ENCODE results near the gene MXD4.

MXD4 gene

DNA sequence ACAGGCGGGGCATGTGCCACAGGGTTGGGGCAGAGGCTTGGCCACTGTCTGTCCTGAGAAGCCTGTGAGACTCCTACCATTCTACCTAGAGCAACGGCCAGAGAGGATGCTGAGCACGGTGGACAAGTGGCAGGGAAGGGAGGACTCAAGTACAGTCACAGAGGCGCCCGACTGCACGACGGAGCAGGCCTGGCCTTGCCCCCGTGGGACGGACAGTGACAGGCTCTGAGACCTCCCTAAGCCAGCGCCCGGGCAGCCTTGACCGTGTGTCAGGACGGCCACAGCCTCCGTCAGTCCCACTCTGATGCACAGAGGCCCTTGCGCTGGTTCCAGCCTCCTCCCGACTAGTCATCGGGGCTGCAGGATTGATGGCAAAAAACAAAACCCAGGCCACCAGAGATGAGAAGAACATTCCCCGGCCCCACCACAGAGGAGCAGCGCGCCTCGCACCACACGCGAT lies 36.7 kb upstream of the MXD4 start:
- CTCF ChIA-PET, result no interaction called here

DNA sequence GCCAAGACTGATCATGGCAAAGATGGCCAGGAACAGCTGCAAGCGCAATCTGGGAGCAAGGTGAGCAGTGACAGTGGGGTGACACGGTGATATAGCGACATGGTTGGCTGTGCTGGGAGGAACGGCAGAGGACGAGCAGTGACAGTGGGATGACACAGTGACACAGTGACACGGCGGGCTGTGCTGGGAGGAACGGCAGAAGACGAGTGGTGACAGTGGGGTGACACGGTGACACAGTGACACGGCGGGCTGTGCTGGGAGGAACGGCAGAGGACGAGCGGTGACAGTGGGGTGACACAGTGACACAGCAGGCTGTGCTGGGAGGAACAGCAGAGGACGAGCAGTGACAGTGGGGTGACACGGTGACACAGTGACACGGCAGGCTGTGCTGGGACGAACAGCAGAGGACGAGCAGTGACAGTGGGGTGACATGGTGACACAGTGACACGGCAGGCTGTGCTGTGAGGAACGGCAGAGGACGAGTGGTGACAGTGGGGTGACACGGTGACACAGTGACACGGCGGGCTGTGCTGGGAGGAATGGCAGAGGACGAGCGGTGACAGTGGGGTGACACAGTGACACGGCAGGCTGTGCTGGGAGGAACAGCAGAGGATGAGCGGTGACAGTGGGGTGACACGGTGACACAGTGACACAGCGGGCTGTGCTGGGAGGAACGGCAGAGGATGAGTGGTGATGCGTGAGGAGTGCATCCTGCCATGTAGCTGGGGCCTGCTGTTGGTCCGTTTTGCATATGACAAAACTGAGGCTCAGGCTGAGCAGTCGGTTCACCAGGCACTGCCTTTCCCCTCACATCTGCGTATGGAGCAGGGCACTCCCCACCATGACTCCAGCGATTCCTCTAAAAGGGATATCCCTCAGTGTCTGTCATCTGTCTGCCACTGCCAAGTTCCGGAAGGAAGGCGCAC lies 36.0 kb upstream of the MXD4 start:
- 94% methylated on average over 35 of the region's 40 CpGs for WGBS (ENCODE audit: insufficient coverage)
- no peak for DNase-seq

More for the DNA sequence above, 36.7 kb upstream of the MXD4 start:
- POLR2A ChIA-PET, result interaction anchor here (0.8 kb wide), 1 partner anchor 17 kb away, joined by 3 read pairs; no protein-coding TSS in a partner anchor
- no peaks in the 10 kb centered on the region for H3K36me3 ChIP-seq (ENCODE audit: control insufficient read depth in 4 of 4, insufficient read depth in 4 of 4, low read length in 3 of 4)
- peaks cover 0 to 9% (median 7%) of the 10 kb centered on the region in 4 experiments for H3K4me1 ChIP-seq (ENCODE audit: control extremely low read depth in 1 of 4, control insufficient read depth in 4 of 4, insufficient read depth in 4 of 4, low read length in 3 of 4)
- WGBS (ENCODE audit: insufficient coverage), result 92% methylated on average over 21 of the region's 23 CpGs
- DNase-seq, result no peak
- H3K4me3 ChIP-seq (ENCODE audit: control insufficient read depth in 1 of 7, extremely low read depth in 1 of 7, insufficient read depth in 4 of 7, low read depth in 2 of 7, low read length in 6 of 7), result no peak overlapping the region
- no peak overlapping the region for H3K27ac ChIP-seq (ENCODE audit: insufficient read depth in 1 of 2, low read depth in 1 of 2, low read length in 2 of 2, poor library complexity in 1 of 2, severe bottlenecking in 2 of 2)
- peaks cover 0 to 3% (median 0%) of the 10 kb centered on the region in 5 experiments for H3K27me3 ChIP-seq (replicated peaks in 2 of 5; ENCODE audit: control insufficient read depth in 4 of 5, insufficient read depth in 5 of 5, low read length in 4 of 5)
- H3K9me3 ChIP-seq (ENCODE audit: control extremely low read depth in 1 of 5, control insufficient read depth in 4 of 5, insufficient read depth in 2 of 5, low read depth in 1 of 5, low read length in 4 of 5), result peaks cover 0 to 8% (median 2%) of the 10 kb centered on the region in 5 experiments

DNA sequence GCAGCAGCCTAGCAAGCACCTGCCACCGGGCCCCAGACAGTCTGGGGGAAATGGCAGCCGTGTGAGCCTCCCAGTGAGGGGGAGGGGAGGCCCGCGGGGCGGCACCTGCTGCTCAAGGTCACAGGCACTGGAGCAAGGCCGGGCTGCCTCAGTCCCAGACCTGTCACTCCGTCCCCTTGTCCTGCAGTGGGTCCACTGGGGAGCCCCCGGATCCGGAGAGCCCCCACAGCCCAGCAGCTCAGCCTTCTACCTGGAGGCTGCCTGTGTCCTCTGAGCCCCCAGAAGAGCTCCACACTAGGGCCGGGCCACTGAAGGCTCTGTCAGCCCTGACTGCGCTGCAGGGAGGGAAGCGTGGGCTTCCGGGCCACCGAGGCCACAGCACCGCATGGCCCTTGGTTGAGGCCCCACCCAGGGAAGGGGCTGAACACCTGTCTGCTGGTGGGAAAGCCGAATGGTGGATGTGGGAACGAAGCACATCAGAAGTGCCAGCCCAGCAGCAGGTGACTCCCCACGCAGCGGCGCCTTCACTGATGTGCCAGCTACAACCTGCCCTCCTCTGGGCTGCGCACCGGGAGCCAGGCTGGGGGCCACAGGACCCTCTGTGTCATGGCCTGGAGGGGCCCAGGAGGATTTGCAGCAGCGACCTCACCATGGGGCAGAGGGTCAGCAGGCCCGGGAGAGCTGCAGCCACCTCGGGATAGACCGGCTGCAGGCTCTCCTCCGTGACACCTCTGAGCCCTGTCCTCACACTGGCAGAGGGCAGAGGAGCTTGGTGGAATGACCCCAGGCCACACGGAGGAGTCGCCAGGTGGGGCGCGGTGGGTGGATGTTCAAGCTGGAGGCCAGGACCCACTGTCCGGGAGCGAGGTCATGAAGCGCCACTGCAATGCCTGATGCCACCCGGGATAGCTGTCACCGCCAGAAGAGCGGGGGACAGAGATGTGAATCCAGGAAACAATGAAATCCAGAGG lies 35.0 kb upstream of the MXD4 start:
- POLR2A ChIA-PET, result no interaction called here
- DNase-seq, result no peak
- Histone ChIP-seq H3K36me3 (ENCODE audit: control insufficient read depth in 4 of 4, insufficient read depth in 4 of 4, low read length in 3 of 4) (no peaks in the 10 kb centered on the region), H3K27me3 (replicated peaks in 2 of 5; ENCODE audit: control insufficient read depth in 4 of 5, insufficient read depth in 5 of 5, low read length in 4 of 5) (peaks cover 0 to 3% (median 0%) of the 10 kb centered on the region in 5 experiments), H3K9me3 (ENCODE audit: control extremely low read depth in 1 of 5, control insufficient read depth in 4 of 5, insufficient read depth in 2 of 5, low read depth in 1 of 5, low read length in 4 of 5) (no peaks in the 10 kb centered on the region), H3K27ac (ENCODE audit: insufficient read depth in 1 of 2, low read depth in 1 of 2, low read length in 2 of 2, poor library complexity in 1 of 2, severe bottlenecking in 2 of 2) (no peak overlapping the region), H3K4me3 (ENCODE audit: control insufficient read depth in 1 of 7, extremely low read depth in 1 of 7, insufficient read depth in 4 of 7, low read depth in 2 of 7, low read length in 6 of 7) (no peak overlapping the region), H3K4me1 (ENCODE audit: control extremely low read depth in 1 of 4, control insufficient read depth in 4 of 4, insufficient read depth in 4 of 4, low read length in 3 of 4) (peaks cover 0 to 9% (median 8%) of the 10 kb centered on the region in 4 experiments)
- CTCF ChIA-PET, result interaction anchor here (0.8 to 1.7 kb wide), 3 partner anchors 9 to 57 kb away, joined by 3 to 6 read pairs (median 4); no protein-coding TSS in a partner anchor
- 96% methylated on average over 31 of the region's 37 CpGs for WGBS (ENCODE audit: insufficient coverage)

More for the DNA sequence above, 36.0 kb upstream of the MXD4 start:
- ChIA-PET POLR2A (no interaction called here), CTCF (interaction anchor here (0.8 kb wide), 1 partner anchor 56 kb away, joined by 3 read pairs; no protein-coding TSS in a partner anchor)
- H3K27ac ChIP-seq (ENCODE audit: insufficient read depth in 1 of 2, low read depth in 1 of 2, low read length in 2 of 2, poor library complexity in 1 of 2, severe bottlenecking in 2 of 2), result no peak overlapping the region
- H3K4me1 ChIP-seq (ENCODE audit: control extremely low read depth in 1 of 4, control insufficient read depth in 4 of 4, insufficient read depth in 4 of 4, low read length in 3 of 4), result peaks cover 0 to 9% (median 7%) of the 10 kb centered on the region in 4 experiments
- peaks cover 0 to 3% (median 0%) of the 10 kb centered on the region in 5 experiments for H3K27me3 ChIP-seq (replicated peaks in 2 of 5; ENCODE audit: control insufficient read depth in 4 of 5, insufficient read depth in 5 of 5, low read length in 4 of 5)
- H3K36me3 ChIP-seq (ENCODE audit: control insufficient read depth in 4 of 4, insufficient read depth in 4 of 4, low read length in 3 of 4), result no peaks in the 10 kb centered on the region
- H3K4me3 ChIP-seq (ENCODE audit: control insufficient read depth in 1 of 7, extremely low read depth in 1 of 7, insufficient read depth in 4 of 7, low read depth in 2 of 7, low read length in 6 of 7), result no peak overlapping the region
- H3K9me3 ChIP-seq (ENCODE audit: control extremely low read depth in 1 of 5, control insufficient read depth in 4 of 5, insufficient read depth in 2 of 5, low read depth in 1 of 5, low read length in 4 of 5), result peaks cover 0 to 8% (median 2%) of the 10 kb centered on the region in 5 experiments

DNA sequence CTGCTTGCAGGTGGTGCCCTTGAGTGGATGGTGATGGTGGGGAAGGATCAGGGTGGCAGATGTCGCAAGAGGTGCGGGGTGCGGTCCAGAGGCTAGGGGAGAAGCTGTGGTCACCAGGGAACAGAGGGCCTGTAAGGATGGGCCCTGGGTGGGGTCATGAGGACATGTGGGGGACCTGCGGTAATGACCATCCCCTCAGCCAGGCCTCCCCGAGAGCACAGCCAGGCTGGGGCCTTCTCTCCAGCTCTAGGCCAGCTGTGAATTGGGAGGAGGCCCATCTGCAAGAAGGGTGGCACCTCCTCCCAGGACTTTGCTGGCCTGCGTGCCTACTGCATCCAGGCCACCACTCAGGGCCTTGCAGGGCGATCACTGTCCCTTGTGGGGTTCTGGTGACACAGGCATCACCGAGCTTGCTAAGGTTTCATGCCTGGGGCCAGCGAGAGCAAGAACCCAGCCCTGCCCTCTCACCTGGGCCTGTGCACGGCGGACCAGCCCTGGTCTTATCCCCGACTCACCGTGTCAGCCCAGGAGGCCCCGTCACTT lies 34.1 kb upstream of the MXD4 start:
- Histone ChIP-seq H3K36me3 (ENCODE audit: control insufficient read depth in 4 of 4, insufficient read depth in 4 of 4, low read length in 3 of 4) (no peaks in the 10 kb centered on the region), H3K4me3 (ENCODE audit: control insufficient read depth in 1 of 7, extremely low read depth in 1 of 7, insufficient read depth in 4 of 7, low read depth in 2 of 7, low read length in 6 of 7) (no peak overlapping the region), H3K4me1 (ENCODE audit: control extremely low read depth in 1 of 4, control insufficient read depth in 4 of 4, insufficient read depth in 4 of 4, low read length in 3 of 4) (peaks cover 0 to 18% (median 16%) of the 10 kb centered on the region in 4 experiments), H3K27me3 (replicated peaks in 2 of 5; ENCODE audit: control insufficient read depth in 4 of 5, insufficient read depth in 5 of 5, low read length in 4 of 5) (peaks cover 0 to 3% (median 0%) of the 10 kb centered on the region in 5 experiments), H3K27ac (ENCODE audit: insufficient read depth in 1 of 2, low read depth in 1 of 2, low read length in 2 of 2, poor library complexity in 1 of 2, severe bottlenecking in 2 of 2) (no peak overlapping the region), H3K9me3 (ENCODE audit: control extremely low read depth in 1 of 5, control insufficient read depth in 4 of 5, insufficient read depth in 2 of 5, low read depth in 1 of 5, low read length in 4 of 5) (no peaks in the 10 kb centered on the region)
- POLR2A ChIA-PET, result interaction anchor here (1.2 kb wide), 1 partner anchor 34 kb away, joined by 7 read pairs; the partner anchor contains the start of gene MXD4
- WGBS (ENCODE audit: insufficient coverage), result 93% methylated on average over 10 of the region's 14 CpGs
- no peak for DNase-seq
- CTCF ChIA-PET, result interaction anchor here (1.1 to 1.7 kb wide), 3 partner anchors 10 to 58 kb away, joined by 3 to 6 read pairs (median 4); no protein-coding TSS in a partner anchor

DNA sequence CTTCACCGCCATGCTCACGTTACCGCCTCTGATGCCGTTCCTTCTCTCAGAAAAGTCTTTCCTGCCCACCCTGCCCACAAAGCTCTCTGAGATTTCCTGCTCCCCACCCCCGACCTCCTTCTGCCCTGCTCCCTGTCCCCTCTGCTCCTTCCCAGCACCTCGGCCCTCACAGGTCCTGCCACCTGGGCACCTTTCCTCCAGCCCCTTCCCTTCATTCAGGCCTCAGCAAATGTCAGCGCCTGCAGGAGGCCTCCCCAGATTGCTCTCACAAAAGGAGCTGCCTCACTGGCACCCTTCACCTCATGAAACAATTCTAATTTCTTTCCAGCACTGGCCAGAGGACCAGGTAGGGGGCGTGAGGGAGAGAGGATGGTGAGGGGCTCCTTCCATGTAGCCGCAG lies 33.6 kb upstream of the MXD4 start:
- DNase-seq, result no peak
- Histone ChIP-seq H3K9me3 (ENCODE audit: control extremely low read depth in 1 of 5, control insufficient read depth in 4 of 5, insufficient read depth in 2 of 5, low read depth in 1 of 5, low read length in 4 of 5) (no peaks in the 10 kb centered on the region), H3K4me1 (ENCODE audit: control extremely low read depth in 1 of 4, control insufficient read depth in 4 of 4, insufficient read depth in 4 of 4, low read length in 3 of 4) (peaks cover 0 to 23% (median 21%) of the 10 kb centered on the region in 4 experiments), H3K4me3 (ENCODE audit: control insufficient read depth in 1 of 7, extremely low read depth in 1 of 7, insufficient read depth in 4 of 7, low read depth in 2 of 7, low read length in 6 of 7) (no peak overlapping the region), H3K27me3 (replicated peaks in 2 of 5; ENCODE audit: control insufficient read depth in 4 of 5, insufficient read depth in 5 of 5, low read length in 4 of 5) (peaks cover 0 to 3% (median 0%) of the 10 kb centered on the region in 5 experiments), H3K27ac (ENCODE audit: insufficient read depth in 1 of 2, low read depth in 1 of 2, low read length in 2 of 2, poor library complexity in 1 of 2, severe bottlenecking in 2 of 2) (no peak overlapping the region), H3K36me3 (ENCODE audit: control insufficient read depth in 4 of 4, insufficient read depth in 4 of 4, low read length in 3 of 4) (no peaks in the 10 kb centered on the region)
- 0% methylated on average over 6 of the region's 9 CpGs for WGBS (ENCODE audit: insufficient coverage)
- CTCF ChIA-PET, result interaction anchor here (1.1 to 1.7 kb wide), 3 partner anchors 10 to 59 kb away, joined by 3 to 6 read pairs (median 4); no protein-coding TSS in a partner anchor
- POLR2A ChIA-PET, result interaction anchor here (1.2 kb wide), 1 partner anchor 33 kb away, joined by 7 read pairs; the partner anchor contains the start of gene MXD4

DNA sequence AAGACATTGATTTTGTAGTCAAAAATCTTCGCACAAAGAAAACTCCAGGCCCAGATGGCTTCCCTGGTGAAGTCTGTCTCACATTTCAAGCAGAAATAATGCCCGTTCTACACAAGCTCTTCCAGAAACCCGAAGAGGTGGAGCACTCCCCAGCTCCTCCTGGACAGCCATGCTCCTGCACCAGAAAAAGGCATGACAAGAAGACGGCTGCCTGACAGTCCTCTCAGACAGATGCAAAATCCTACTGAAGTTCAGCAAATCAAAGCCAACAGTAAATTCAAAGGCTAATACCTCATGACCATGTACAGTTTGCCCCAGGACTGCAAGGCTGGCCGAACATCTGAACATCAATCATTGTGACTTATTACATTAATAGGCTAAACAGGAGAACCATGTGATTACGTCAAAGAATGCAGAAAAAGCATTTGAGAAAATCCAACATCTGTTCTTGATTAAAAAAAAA lies 30.8 kb upstream of the MXD4 start:
- Histone ChIP-seq H3K9me3 (ENCODE audit: control extremely low read depth in 1 of 5, control insufficient read depth in 4 of 5, insufficient read depth in 2 of 5, low read depth in 1 of 5, low read length in 4 of 5) (no peaks in the 10 kb centered on the region), H3K27me3 (replicated peaks in 2 of 5; ENCODE audit: control insufficient read depth in 4 of 5, insufficient read depth in 5 of 5, low read length in 4 of 5) (peaks cover 0 to 3% (median 0%) of the 10 kb centered on the region in 5 experiments), H3K36me3 (ENCODE audit: control insufficient read depth in 4 of 4, insufficient read depth in 4 of 4, low read length in 3 of 4) (no peaks in the 10 kb centered on the region), H3K27ac (ENCODE audit: insufficient read depth in 1 of 2, low read depth in 1 of 2, low read length in 2 of 2, poor library complexity in 1 of 2, severe bottlenecking in 2 of 2) (no peak overlapping the region), H3K4me1 (ENCODE audit: control extremely low read depth in 1 of 4, control insufficient read depth in 4 of 4, insufficient read depth in 4 of 4, low read length in 3 of 4) (peaks cover 0 to 34% (median 31%) of the 10 kb centered on the region in 4 experiments), H3K4me3 (ENCODE audit: control insufficient read depth in 1 of 7, extremely low read depth in 1 of 7, insufficient read depth in 4 of 7, low read depth in 2 of 7, low read length in 6 of 7) (no peak overlapping the region)
- ChIA-PET CTCF (interaction anchor here (1.1 to 3.5 kb wide), 3 partner anchors 12 to 72 kb away, joined by 3 to 28 read pairs (median 6); no protein-coding TSS in a partner anchor), POLR2A (interaction anchor here (2.1 to 2.8 kb wide), 2 partner anchors 11 to 31 kb away, joined by 7 to 29 read pairs; partner anchors contain the start of gene MXD4)
- 81% methylated on average over 5 of the region's 6 CpGs for WGBS (ENCODE audit: insufficient coverage)
- DNase-seq, result no peak

Measured in common myeloid progenitor, CD34-positive (primary cell).